Neural cell (in vitro differentiated cells): ENCODE results near the gene RAP1B. TPM values are rescaled to one million over a fixed set of nuclear protein-coding genes. Genes with fewer than 3 reads are reported as not detected.
"Not testable (repeated sequence)": the region's sequence is repeated elsewhere in the genome, so short reads cannot be mapped to it uniquely, and the experiment has no call there.

Experiments
- H2AFZ ChIP-seq: fragments of 200-600, 300-800 bp; sonication (generic), shearing (Covaris generic); 2 replicates; pipeline ENCODE4 v1.6.0; 2014; ENCODE audit warnings: low read depth, mild to moderate bottlenecking, antibody characterized with exemption, low read length, moderate library complexity
- H3F3A ChIP-seq: fragments of 200-600 bp; shearing (Covaris generic); 2 replicates; pipeline ENCODE4 v1.6.1; 2016; ENCODE audit warnings: mild to moderate bottlenecking, moderate library complexity, mixed read lengths, antibody characterized with exemption, low read length; ENCODE audit not compliant: insufficient read depth, poor library complexity, severe bottlenecking
- H3K27ac ChIP-seq: fragments of 200-600, 300-800 bp; sonication (generic), shearing (Covaris generic); 2 replicates; pipeline ENCODE4 v1.5.1; 2014; ENCODE audit warnings: mild to moderate bottlenecking, low read length, moderate library complexity
- H3K27me3 ChIP-seq: fragments of 300-800, 200-600 bp; sonication (generic), shearing (Covaris generic); 2 replicates; pipeline ENCODE4 v1.6.0; 2014; ENCODE audit warnings: mild to moderate bottlenecking, low read depth, low read length, moderate library complexity; ENCODE audit not compliant: insufficient read depth
- H3K36me3 ChIP-seq: fragments of 300-800, 200-600 bp; sonication (generic), shearing (Covaris generic); 2 replicates; pipeline ENCODE4 v1.5.1; 2014; ENCODE audit warnings: mild to moderate bottlenecking, antibody characterized with exemption, low read length, moderate library complexity; ENCODE audit not compliant: insufficient read depth
- H3K4me2 ChIP-seq: fragments of 300-800, 200-600 bp; sonication (generic), shearing (Covaris generic); 2 replicates; pipeline ENCODE4 v1.6.0; 2014; ENCODE audit warnings: mild to moderate bottlenecking, low read length
- H3K4me3 ChIP-seq: fragments of 300-800, 200-600 bp; sonication (generic), shearing (Covaris generic); 2 replicates; pipeline ENCODE4 v1.5.1; 2014; ENCODE audit warnings: mild to moderate bottlenecking, low read length, moderate library complexity
- H3K79me2 ChIP-seq: fragments of 200-600 bp; shearing (Covaris generic); replicated peaks from 2 replicates; pipeline ENCODE4 v1.6.0; 2014; ENCODE audit warnings: mild to moderate bottlenecking, low read length, moderate library complexity; ENCODE audit not compliant: insufficient read depth
- H3K9ac ChIP-seq: fragments of 300-800, 200-600 bp; sonication (generic), shearing (Covaris generic); 2 replicates; pipeline ENCODE4 v1.6.1; 2016; ENCODE audit warnings: mild to moderate bottlenecking, low read length, mixed read lengths
- H3K9me2 ChIP-seq: fragments of 200-600 bp; shearing (Covaris generic); 2 replicates; pipeline ENCODE4 v1.6.1; 2016; ENCODE audit warnings: mild to moderate bottlenecking, low read length, mixed read lengths; ENCODE audit not compliant: insufficient read depth
- H3K9me3 ChIP-seq: fragments of 200-600, 300-800 bp; sonication (generic), shearing (Covaris generic); 2 replicates; pipeline ENCODE4 v1.6.1; 2016; ENCODE audit warnings: mild to moderate bottlenecking, mixed run types, low read length, moderate library complexity, mixed read lengths
- H4K20me1 ChIP-seq: fragments of 200-600 bp; shearing (Covaris generic); 2 replicates; pipeline ENCODE4 v1.6.1; 2016; ENCODE audit warnings: mild to moderate bottlenecking, mixed run types; ENCODE audit not compliant: insufficient read depth
- EP300 ChIP-seq: fragments of 450-650 bp; conservative IDR thresholded peaks from 2 replicates; pipeline ENCODE4 v1.6.1; 2014; ENCODE audit warnings: antibody characterized with exemption, mild to moderate bottlenecking, moderate library complexity; ENCODE audit not compliant: poor library complexity, severe bottlenecking
- EZH2 ChIP-seq: fragments of 200-600, 300-800 bp; shearing (Covaris generic), sonication (generic); IDR thresholded peaks from 2 replicates; pipeline ENCODE4 v1.6.1; 2014; ENCODE audit warnings: antibody characterized with exemption, low read length, borderline replicate concordance, mild to moderate bottlenecking; ENCODE audit not compliant: insufficient read depth, poor library complexity, severe bottlenecking
- MXI1 ChIP-seq: fragments of 450-650 bp; conservative IDR thresholded peaks from 2 replicates; pipeline ENCODE4 v1.6.1; 2014; ENCODE audit warnings: antibody characterized with exemption, mild to moderate bottlenecking; ENCODE audit not compliant: poor library complexity, severe bottlenecking
- POLR2AphosphoS5 ChIP-seq: IDR thresholded peaks from 2 replicates; pipeline ENCODE4 v1.6.1; 2012
- RAD21 ChIP-seq: fragments of 450-650 bp; conservative IDR thresholded peaks from 2 replicates; pipeline ENCODE4 v1.6.1; 2014; ENCODE audit warnings: antibody characterized with exemption, mild to moderate bottlenecking, moderate library complexity
- SMC3 ChIP-seq: fragments of 450-650 bp; conservative IDR thresholded peaks from 2 replicates; pipeline ENCODE4 v1.6.1; 2014; ENCODE audit warnings: antibody characterized with exemption, mild to moderate bottlenecking, moderate library complexity; ENCODE audit not compliant: poor library complexity
- TAF1 ChIP-seq: IDR thresholded peaks from 2 replicates; pipeline ENCODE4 v1.6.1; 2012; ENCODE audit warnings: low read depth
- polyA plus RNA-seq: library from polyadenylated mRNA; depleted of rRNA; stranded (reverse); fragments of >200 nt; gene quantifications from 2 replicates; pipeline ENCODE4 v1.2.3, GENCODE V29; 2014
- TF ChIP-seq, protein P1 (sequence below): IDR thresholded peaks from 2 replicates; pipeline ENCODE4 v1.6.1; 2012; ENCODE audit warnings: borderline replicate concordance
- TF ChIP-seq, protein P2 (sequence below): fragments of 450-650 bp; IDR thresholded peaks from 2 replicates; pipeline ENCODE4 v1.5.1; 2014; ENCODE audit warnings: antibody characterized with exemption, mild to moderate bottlenecking, moderate library complexity; ENCODE audit not compliant: poor library complexity, severe bottlenecking

RAP1B gene
- polyA plus RNA-seq, 1 donor from 2014 or later: 209 TPM

DNA sequence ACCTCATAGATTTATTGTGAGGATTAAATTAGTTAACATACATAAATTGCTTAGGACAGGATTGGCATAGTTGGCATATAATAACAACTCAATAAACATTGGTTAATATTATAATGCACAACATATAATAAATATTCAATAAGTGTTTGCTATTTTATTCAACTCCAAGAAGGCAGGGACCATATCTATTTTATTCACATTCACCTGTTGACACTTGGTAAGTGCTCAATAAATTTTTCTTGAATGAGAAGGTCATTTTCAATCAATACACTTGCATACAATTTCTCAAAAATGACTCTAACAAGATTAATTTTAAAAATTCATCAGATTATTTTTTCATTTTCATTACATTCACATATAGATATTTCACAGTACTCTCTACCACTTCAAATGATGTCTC, 63.7 kb downstream of the RAP1B start:
- Histone ChIP-seq H4K20me1 (no peaks in the 10 kb centered on the region), H3K4me3 (no peak overlapping the region), H3K9me3 (no peaks in the 10 kb centered on the region), H3K9ac (no peak overlapping the region), H3K4me2 (no peak overlapping the region), H3K36me3 (no peaks in the 10 kb centered on the region), H3K9me2 (no peaks in the 10 kb centered on the region), H3K79me2 (no peaks in the 10 kb centered on the region), H3K27ac (no peak overlapping the region), H3F3A (no peaks in the 10 kb centered on the region), H2AFZ (no peak overlapping the region), H3K27me3 (no peaks in the 10 kb centered on the region)
- TF ChIP-seq SMC3: no peak
- TF ChIP-seq, protein P1, sequence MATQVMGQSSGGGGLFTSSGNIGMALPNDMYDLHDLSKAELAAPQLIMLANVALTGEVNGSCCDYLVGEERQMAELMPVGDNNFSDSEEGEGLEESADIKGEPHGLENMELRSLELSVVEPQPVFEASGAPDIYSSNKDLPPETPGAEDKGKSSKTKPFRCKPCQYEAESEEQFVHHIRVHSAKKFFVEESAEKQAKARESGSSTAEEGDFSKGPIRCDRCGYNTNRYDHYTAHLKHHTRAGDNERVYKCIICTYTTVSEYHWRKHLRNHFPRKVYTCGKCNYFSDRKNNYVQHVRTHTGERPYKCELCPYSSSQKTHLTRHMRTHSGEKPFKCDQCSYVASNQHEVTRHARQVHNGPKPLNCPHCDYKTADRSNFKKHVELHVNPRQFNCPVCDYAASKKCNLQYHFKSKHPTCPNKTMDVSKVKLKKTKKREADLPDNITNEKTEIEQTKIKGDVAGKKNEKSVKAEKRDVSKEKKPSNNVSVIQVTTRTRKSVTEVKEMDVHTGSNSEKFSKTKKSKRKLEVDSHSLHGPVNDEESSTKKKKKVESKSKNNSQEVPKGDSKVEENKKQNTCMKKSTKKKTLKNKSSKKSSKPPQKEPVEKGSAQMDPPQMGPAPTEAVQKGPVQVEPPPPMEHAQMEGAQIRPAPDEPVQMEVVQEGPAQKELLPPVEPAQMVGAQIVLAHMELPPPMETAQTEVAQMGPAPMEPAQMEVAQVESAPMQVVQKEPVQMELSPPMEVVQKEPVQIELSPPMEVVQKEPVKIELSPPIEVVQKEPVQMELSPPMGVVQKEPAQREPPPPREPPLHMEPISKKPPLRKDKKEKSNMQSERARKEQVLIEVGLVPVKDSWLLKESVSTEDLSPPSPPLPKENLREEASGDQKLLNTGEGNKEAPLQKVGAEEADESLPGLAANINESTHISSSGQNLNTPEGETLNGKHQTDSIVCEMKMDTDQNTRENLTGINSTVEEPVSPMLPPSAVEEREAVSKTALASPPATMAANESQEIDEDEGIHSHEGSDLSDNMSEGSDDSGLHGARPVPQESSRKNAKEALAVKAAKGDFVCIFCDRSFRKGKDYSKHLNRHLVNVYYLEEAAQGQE: no peak
- TF ChIP-seq EZH2: no peak
- TF ChIP-seq TAF1: no peak
- no peak for TF ChIP-seq MXI1
- TF ChIP-seq, protein P2, sequence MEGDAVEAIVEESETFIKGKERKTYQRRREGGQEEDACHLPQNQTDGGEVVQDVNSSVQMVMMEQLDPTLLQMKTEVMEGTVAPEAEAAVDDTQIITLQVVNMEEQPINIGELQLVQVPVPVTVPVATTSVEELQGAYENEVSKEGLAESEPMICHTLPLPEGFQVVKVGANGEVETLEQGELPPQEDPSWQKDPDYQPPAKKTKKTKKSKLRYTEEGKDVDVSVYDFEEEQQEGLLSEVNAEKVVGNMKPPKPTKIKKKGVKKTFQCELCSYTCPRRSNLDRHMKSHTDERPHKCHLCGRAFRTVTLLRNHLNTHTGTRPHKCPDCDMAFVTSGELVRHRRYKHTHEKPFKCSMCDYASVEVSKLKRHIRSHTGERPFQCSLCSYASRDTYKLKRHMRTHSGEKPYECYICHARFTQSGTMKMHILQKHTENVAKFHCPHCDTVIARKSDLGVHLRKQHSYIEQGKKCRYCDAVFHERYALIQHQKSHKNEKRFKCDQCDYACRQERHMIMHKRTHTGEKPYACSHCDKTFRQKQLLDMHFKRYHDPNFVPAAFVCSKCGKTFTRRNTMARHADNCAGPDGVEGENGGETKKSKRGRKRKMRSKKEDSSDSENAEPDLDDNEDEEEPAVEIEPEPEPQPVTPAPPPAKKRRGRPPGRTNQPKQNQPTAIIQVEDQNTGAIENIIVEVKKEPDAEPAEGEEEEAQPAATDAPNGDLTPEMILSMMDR: no peak
- no peak for TF ChIP-seq RAD21
- no peak for TF ChIP-seq EP300
- TF ChIP-seq POLR2AphosphoS5: no peak

DNA sequence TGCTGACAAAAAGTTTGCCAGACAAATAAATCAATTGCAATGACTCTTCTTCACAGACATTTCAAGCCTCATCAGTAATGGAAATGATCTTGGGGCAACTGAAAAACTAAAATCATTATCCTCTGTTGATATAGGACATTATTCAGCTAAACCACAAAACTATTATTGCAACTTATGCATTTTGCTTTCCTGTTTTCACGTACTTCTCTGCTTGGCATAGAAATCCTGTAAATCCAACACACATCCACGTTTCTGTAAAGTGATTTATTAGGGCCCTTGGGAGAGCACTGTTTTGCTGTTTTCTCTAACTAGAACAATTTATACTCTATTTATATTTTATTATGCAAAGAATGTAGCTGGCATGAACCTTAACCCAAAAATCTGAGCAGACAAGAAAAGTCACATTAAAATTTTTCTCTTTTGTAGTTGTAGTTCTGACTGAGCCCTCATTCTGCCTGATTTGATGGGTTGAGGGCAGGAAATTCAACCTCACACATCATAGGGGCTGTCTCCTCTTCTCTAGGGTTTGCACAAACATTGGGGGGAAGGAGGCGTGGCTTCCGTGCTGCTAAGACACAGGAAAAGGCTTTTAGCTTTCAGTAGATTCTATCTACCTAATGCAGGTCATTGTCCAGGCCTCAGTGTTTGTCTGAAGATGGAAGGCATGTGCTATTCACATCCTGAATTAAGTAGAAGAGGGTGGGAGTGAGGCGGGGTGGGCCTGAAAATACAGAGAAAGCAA, 64.6 kb downstream of the RAP1B start:
- Histone ChIP-seq H2AFZ (no peak overlapping the region), H3K4me2 (no peak overlapping the region), H3K79me2 (no peaks in the 10 kb centered on the region), H3K9ac (no peak overlapping the region), H3K36me3 (no peaks in the 10 kb centered on the region), H3K9me2 (no peaks in the 10 kb centered on the region), H3K27me3 (no peaks in the 10 kb centered on the region), H3K9me3 (no peaks in the 10 kb centered on the region), H3K27ac (no peak overlapping the region), H3K4me3 (no peak overlapping the region), H4K20me1 (no peaks in the 10 kb centered on the region), H3F3A (no peaks in the 10 kb centered on the region)
- TF ChIP-seq, protein P1: no peak
- TF ChIP-seq TAF1: no peak
- TF ChIP-seq, protein P2: no peak
- no peak for TF ChIP-seq SMC3
- no peak for TF ChIP-seq EP300
- no peak for TF ChIP-seq MXI1
- no peak for TF ChIP-seq RAD21
- TF ChIP-seq EZH2: no peak
- no peak for TF ChIP-seq POLR2AphosphoS5

DNA sequence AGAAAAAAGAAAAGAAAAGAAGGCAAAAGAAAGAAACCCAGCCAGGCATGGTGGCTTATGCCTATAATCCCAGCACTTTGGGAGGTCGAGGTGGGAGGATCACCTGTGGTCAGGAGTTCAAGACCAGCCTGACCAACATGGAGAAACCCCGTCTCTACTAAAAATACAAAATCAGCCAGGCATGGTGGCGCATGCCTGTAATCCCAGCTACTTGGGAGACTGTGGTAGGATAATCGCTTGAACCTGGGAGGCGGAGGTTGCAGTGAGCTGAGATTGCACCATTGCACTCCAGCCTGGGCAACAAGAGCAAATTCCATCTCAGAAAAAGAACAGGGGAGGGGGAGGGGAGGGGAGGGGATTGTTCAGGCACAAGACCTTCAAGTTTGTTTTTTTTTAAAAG, 66.2 kb downstream of the RAP1B start:
- H2AFZ ChIP-seq, H3K9me3 ChIP-seq, H3K9me2 ChIP-seq, H3K9ac ChIP-seq, H3K27me3 ChIP-seq, H3K27ac ChIP-seq, H3K4me3 ChIP-seq, H4K20me1 ChIP-seq, H3K36me3 ChIP-seq, H3K4me2 ChIP-seq, H3F3A ChIP-seq, H3K79me2 ChIP-seq: not testable (repeated sequence)
